ENCODE measurements around the gene TTC39A. TPM values are rescaled to one million over a fixed set of nuclear protein-coding genes. Genes with fewer than 3 reads are reported as not detected.

TTC39A gene
- total RNA-seq, 1 experiment from 2014 or later = 15.4 TPM

DNA sequence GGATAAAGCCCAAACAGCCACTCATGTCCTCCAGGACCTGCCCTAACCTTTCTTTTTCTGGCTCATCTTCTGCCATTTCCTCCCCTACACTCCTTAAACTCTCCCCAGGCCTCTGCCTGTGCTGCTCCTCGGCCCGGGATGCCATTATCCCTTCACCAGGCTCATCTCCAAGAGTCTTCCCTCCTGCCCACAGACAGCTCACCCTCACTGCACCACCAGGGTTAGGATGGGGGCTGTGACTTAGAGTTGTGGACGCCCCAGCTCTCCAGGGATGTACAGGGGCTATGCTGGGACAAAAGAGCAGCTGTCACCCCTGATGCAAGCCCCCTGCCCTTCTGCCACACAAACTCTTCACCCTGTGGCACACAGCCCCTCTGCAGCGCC, 32.0 kb downstream of the TTC39A start (continued):
- TF ChIP-seq POLR2A (IDR thresholded peaks at IDR 0.05; ENCODE audit: borderline replicate concordance, extremely low read depth, insufficient read depth, insufficient read length) = no peak
- TF ChIP-seq YY1 (IDR thresholded peaks at IDR 0.05; ENCODE audit: extremely low read depth, insufficient replicate concordance, low read depth, low read length) = no peak
- TF ChIP-seq CBX3 (IDR thresholded peaks at IDR 0.05; ENCODE audit: low read depth) = no peak
- TF ChIP-seq, protein P1, sequence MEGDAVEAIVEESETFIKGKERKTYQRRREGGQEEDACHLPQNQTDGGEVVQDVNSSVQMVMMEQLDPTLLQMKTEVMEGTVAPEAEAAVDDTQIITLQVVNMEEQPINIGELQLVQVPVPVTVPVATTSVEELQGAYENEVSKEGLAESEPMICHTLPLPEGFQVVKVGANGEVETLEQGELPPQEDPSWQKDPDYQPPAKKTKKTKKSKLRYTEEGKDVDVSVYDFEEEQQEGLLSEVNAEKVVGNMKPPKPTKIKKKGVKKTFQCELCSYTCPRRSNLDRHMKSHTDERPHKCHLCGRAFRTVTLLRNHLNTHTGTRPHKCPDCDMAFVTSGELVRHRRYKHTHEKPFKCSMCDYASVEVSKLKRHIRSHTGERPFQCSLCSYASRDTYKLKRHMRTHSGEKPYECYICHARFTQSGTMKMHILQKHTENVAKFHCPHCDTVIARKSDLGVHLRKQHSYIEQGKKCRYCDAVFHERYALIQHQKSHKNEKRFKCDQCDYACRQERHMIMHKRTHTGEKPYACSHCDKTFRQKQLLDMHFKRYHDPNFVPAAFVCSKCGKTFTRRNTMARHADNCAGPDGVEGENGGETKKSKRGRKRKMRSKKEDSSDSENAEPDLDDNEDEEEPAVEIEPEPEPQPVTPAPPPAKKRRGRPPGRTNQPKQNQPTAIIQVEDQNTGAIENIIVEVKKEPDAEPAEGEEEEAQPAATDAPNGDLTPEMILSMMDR (IDR thresholded peaks at IDR 0.05 in 2 of 3, conservative IDR thresholded peaks at IDR 0.05 in 1 of 3; ENCODE audit: borderline replicate concordance in 1 of 3, insufficient read depth in 1 of 3, low read depth in 2 of 3, low read length in 2 of 3) = no peak
- no peak for TF ChIP-seq SP1 (IDR thresholded peaks at IDR 0.05; ENCODE audit: low read depth)

DNA sequence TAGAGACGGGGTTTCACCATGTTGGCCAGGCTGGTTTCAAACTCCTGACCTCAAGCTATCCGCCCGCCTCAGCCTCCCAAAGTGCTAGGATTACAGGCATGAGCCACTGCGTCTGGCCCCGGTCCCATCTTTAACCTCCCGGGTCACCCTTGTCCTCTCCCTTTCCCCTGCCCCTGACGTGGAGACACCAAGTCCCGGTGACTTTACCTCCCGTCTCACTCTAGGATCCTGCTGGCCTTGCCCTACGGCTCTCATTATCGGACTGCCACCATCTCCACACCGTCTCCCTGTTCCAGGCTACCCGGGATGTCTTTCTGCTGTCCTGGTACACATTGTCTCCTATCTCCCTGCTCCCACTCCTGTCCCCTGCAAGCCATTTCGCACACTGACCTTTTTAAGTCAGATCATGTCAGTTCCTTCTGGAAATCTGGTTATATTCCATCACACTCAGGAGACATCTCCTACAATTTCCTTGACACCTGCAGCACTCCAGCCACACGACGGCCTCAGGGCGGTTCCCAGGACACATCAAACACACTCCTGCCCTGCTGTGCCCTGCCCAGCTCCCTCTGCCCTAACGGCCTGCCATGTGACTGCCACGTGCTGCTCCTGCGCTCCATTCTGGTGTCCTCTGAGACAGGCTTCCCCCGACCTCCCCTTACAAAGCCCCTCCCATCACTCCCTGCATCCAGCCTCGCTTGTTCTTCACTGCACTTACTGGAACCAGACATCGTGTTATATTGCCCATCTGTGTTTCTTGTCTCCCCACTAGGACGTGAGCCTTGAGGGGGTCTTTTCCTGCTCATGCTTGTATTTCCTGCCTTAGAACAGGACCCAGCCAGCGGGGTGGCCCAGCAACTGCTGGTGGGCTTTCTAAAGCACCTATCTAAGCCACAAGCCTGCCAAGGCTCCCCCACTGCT, 32.7 kb downstream of the TTC39A start:
- POLR2A ChIA-PET = interaction anchor here (1.1 kb wide), 1 partner anchor 8 kb away, joined by 3 read pairs; no protein-coding TSS in a partner anchor
- peak overlapping the region; percentile 44 for H3K9ac ChIP-seq (ENCODE audit: low read length)

More for the DNA sequence above, 32.7 kb downstream of the TTC39A start:
- peaks cover 0 to 23% of the 10 kb centered on the region in 2 experiments; a peak in 2 of 4 replicates for H3K4me1 ChIP-seq (ENCODE audit: control insufficient read depth in 1 of 2, insufficient read depth in 2 of 2, low read length in 2 of 2)
- H3K27me3 ChIP-seq (ENCODE audit: insufficient read depth, low read length) = no peaks in the 10 kb centered on the region
- no peaks in the 10 kb centered on the region for H3K79me2 ChIP-seq (ENCODE audit: insufficient read depth, low read length)
- RAD21 ChIA-PET (ENCODE audit: low non-redundant PET in 1 of 2, low total read pairs in 2 of 2, uncharacterized antibody in 2 of 2, unreplicated experiment in 2 of 2) = interaction anchor here in 1 of 2 experiments (0.9 kb wide), 1 partner anchor 109 kb away, joined by 3 read pairs; no protein-coding TSS in a partner anchor
- no TSS peak for BruUV-seq (replicated peaks)
- H3K9me2 ChIP-seq (ENCODE audit: insufficient read depth) = no peaks in the 10 kb centered on the region
- no peak for TF ChIP-seq TCF7L2 (IDR thresholded peaks at IDR 0.05; ENCODE audit: borderline replicate concordance, extremely low read depth, insufficient read depth, insufficient read length)
- no peak for DNase-seq (ENCODE audit: low read depth, low spot score)
- H2AFZ ChIP-seq (ENCODE audit: low read depth, low read length, poor library complexity, severe bottlenecking) = no peak overlapping the region
- no peaks in the 10 kb centered on the region for H3K9me3 ChIP-seq (ENCODE audit: control insufficient read depth in 1 of 2, insufficient read depth in 1 of 2, low read depth in 1 of 2, low read length in 2 of 2)
- H4K20me1 ChIP-seq (ENCODE audit: insufficient read depth) = no peaks in the 10 kb centered on the region
- ATAC-seq = 0 out of 2 replicates have a peak, but pooled peaks have one; percentile 6
- no peak overlapping the region for H3K27ac ChIP-seq (ENCODE audit: low read depth, low read length)
- intact Hi-C loops (cut with micrococcal nuclease) = loop anchor here (10.0 kb wide), 1 partner anchor 543 kb away; no protein-coding TSS in a partner anchor
- H3K36me3 ChIP-seq (ENCODE audit: control insufficient read depth in 1 of 2, insufficient read depth in 2 of 2, low read length in 2 of 2) = no peaks in the 10 kb centered on the region
- peak overlapping the region; percentile 43 for H3K4me2 ChIP-seq (ENCODE audit: low read length)
- CTCF ChIA-PET = interaction anchor here (0.5 to 2.3 kb wide), 7 partner anchors 9 to 368 kb away, joined by 3 to 8 read pairs (median 4); no protein-coding TSS in a partner anchor
- no peak overlapping the region for H3K4me3 ChIP-seq (replicated peaks in 1 of 2; ENCODE audit: low read depth in 1 of 2, low read length in 2 of 2)
